Caco-2 (cell line): ENCODE data around the gene TTC38. TPM values are rescaled to one million over a fixed set of nuclear protein-coding genes. Genes with fewer than 3 reads are reported as not detected.

ENCODE experiments used
- BruUV-seq: library from RNA; stranded (reverse); fragments of 400-500 nt; replicated peaks from 2 replicates; lab custom pipeline; 2021; lab: Mats Ljungman, UMichigan
- CTCF ChIA-PET: fragments of 300-600 bp; sonication (Branson Sonifier 250); formaldehyde crosslinking; loops from one replicate; lab custom pipeline; 2022; ENCODE audit warnings: antibody characterized with exemption; lab: Charles Lee
- POLR2A ChIA-PET: fragments of 300-600 bp; sonication (Branson Sonifier 250); formaldehyde crosslinking; loops from one replicate; lab custom pipeline; 2022; ENCODE audit warnings: antibody characterized with exemption; lab: Charles Lee
- DNase-seq, 2 experiments: peaks; one replicate each; pipeline versions ENCODE4 v3.0.0 to v3.0.0-alpha.2; 2020 to 2022
- H3K27me3 ChIP-seq: replicated peaks from 2 replicates; pipeline ENCODE4 v1.6.0; 2011; ENCODE audit warnings: low read length; ENCODE audit not compliant: control insufficient read depth, insufficient read depth
- H3K36me3 ChIP-seq: 2 replicates; pipeline ENCODE4 v1.5.1; 2011; ENCODE audit warnings: low read length; ENCODE audit not compliant: control insufficient read depth, insufficient read depth
- H3K4me1 ChIP-seq: fragments of 250-450 bp; sonication (Bioruptor Pico); 2 replicates; pipeline ENCODE4 v1.5.1; 2020; ENCODE audit warnings: mild to moderate bottlenecking
- H3K4me3 ChIP-seq: 2 replicates; pipeline ENCODE4 v1.5.1; 2011; ENCODE audit warnings: low read depth, mild to moderate bottlenecking, control low read depth, low read length
- H3K9me3 ChIP-seq: fragments of 250-450 bp; sonication (Bioruptor Pico); 2 replicates; pipeline ENCODE4 v1.5.1; 2020; ENCODE audit warnings: mild to moderate bottlenecking, moderate library complexity
- H3K27ac Mint-ChIP-seq: one replicate; pipeline ENCODE4 v1.8.0; 2022; ENCODE audit warnings: mixed read lengths; ENCODE audit not compliant: unreplicated experiment
- H3K27me3 Mint-ChIP-seq: one replicate; pipeline ENCODE4 v1.8.0; 2022; ENCODE audit warnings: mixed read lengths; ENCODE audit not compliant: insufficient read depth, unreplicated experiment
- H3K36me3 Mint-ChIP-seq: one replicate; pipeline ENCODE4 v1.8.0; 2022; ENCODE audit warnings: mild to moderate bottlenecking, mixed read lengths; ENCODE audit not compliant: insufficient read depth, unreplicated experiment
- H3K4me1 Mint-ChIP-seq: one replicate; pipeline ENCODE4 v1.8.0; 2022; ENCODE audit warnings: low read depth, mixed read lengths; ENCODE audit not compliant: unreplicated experiment
- H3K4me3 Mint-ChIP-seq: one replicate; pipeline ENCODE4 v1.8.0; 2022; ENCODE audit warnings: mild to moderate bottlenecking, moderate library complexity, mixed read lengths; ENCODE audit not compliant: unreplicated experiment
- H3K9me3 Mint-ChIP-seq: one replicate; pipeline ENCODE4 v1.8.0; 2022; ENCODE audit warnings: mixed read lengths; ENCODE audit not compliant: unreplicated experiment
- intact Hi-C: fragments of 100-400 bp; cut with micrococcal nuclease; formaldehyde crosslinking; loops from one replicate; pipeline ENCODE4 v1.10.0; 2022; ENCODE audit not compliant: unreplicated experiment
- total RNA-seq: library from RNA; stranded (reverse); gene quantifications from 2 replicates; pipeline ENCODE4 v1.2.3, GENCODE V29; 2022
- TF ChIP-seq, protein P1 (sequence below), 2 experiments: fragments of 200-600 bp in 1 of 2; IDR thresholded peaks; 1 replicate in 1 of 2; 2 replicates in 1 of 2; pipeline versions ENCODE4 v1.5.1 to v1.8.0; 2011 to 2022; ENCODE audit warnings: antibody characterized with exemption in 1 of 2, control low read depth in 1 of 2, inconsistent platforms in 1 of 2, low read depth in 1 of 2, low read length in 1 of 2, mild to moderate bottlenecking in 1 of 2, moderate library complexity in 1 of 2; ENCODE audit not compliant: insufficient read depth in 1 of 2, severe bottlenecking in 1 of 2, unreplicated experiment in 1 of 2

Gene TTC38
- total RNA-seq, 1 experiment from 2014 or later: 44.5 TPM

DNA sequence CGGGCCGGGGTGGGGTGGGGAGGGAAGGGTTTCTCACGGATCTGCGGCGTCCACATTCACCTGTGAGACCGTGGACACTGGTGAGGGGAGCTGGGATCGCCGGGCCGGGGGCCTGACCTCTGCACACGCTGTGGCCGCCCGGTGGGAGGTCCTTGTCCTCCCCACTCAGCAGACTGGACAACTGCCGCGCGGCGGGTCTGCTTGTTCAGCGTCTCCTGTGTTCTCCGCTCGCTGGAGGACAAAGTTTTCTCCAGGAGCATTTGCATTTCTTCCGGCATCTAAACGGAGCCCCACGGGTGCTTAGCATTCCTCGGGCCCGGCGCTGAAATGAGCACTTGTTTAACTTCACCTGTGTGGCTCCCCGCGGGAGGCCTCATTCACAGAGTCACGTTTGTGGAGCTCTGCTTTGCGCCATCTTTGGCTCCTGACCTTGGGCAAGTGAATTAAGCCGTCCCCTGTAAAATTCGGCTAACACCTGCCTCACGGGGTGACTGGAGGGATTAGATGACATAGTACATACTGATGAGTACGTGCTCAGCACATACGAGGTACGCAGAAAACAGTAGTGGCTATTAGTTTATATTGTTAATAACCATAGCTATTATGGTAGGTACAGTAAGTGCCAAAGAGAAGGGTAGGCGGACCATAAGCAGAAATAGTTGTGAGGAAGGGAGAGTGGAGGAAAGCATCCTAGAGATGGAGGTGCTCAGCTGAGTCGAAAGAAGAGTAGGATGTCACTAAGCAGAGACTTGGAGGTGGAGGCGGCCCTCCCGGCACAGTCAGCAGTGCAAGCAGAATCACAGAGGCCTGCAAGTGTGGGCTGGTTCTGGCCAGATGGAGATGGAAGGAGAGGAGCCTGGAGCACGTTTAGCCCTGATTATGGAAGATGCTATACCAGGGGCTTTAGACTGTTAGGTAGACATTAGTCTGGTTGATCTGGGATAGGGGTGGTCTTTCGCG is 68.6 kb downstream of the TTC38 start:
- H3K4me1 Mint-ChIP-seq: peaks cover 32% of the 10 kb centered on the region
- Histone ChIP-seq H3K36me3 (0 out of 2 replicates have a peak, but pooled peaks cover 3% of the 10 kb centered on the region), H3K4me3 (peak overlapping the region; percentile 82), H3K27me3 (no peaks in the 10 kb centered on the region), H3K4me1 (peaks cover 23% of the 10 kb centered on the region), H3K9me3 (no peaks in the 10 kb centered on the region)
- H3K27me3 Mint-ChIP-seq: no peaks in the 10 kb centered on the region
- peak overlapping the region; percentile 78 for H3K4me3 Mint-ChIP-seq
- intact Hi-C loops: no loop called here
- TF ChIP-seq, protein P1, sequence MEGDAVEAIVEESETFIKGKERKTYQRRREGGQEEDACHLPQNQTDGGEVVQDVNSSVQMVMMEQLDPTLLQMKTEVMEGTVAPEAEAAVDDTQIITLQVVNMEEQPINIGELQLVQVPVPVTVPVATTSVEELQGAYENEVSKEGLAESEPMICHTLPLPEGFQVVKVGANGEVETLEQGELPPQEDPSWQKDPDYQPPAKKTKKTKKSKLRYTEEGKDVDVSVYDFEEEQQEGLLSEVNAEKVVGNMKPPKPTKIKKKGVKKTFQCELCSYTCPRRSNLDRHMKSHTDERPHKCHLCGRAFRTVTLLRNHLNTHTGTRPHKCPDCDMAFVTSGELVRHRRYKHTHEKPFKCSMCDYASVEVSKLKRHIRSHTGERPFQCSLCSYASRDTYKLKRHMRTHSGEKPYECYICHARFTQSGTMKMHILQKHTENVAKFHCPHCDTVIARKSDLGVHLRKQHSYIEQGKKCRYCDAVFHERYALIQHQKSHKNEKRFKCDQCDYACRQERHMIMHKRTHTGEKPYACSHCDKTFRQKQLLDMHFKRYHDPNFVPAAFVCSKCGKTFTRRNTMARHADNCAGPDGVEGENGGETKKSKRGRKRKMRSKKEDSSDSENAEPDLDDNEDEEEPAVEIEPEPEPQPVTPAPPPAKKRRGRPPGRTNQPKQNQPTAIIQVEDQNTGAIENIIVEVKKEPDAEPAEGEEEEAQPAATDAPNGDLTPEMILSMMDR (IDR thresholded peaks at IDR 0.05; ENCODE audit: insufficient read depth in 1 of 2, low read depth in 1 of 2, low read length in 1 of 2, severe bottlenecking in 1 of 2, unreplicated experiment in 1 of 2): no peak
- H3K27ac Mint-ChIP-seq: peak overlapping the region; percentile 97
- peaks cover 87% of the 10 kb centered on the region for H3K36me3 Mint-ChIP-seq
- no peaks in the 10 kb centered on the region for H3K9me3 Mint-ChIP-seq
- ChIA-PET POLR2A (no interaction called here), CTCF (interaction anchor here (0.5 to 1.1 kb wide), 4 partner anchors 32 to 205 kb away, joined by 3 to 6 read pairs (median 4); partner anchors contain the start of gene CDPF1)
- BruUV-seq: TSS peak; percentile 15
- peak in 1 of 2 experiments; percentile 38 for DNase-seq

GRCh38 chr22:46337870-46338269 is 70.1 kb downstream of the TTC38 start:
- TF ChIP-seq, protein P1 (IDR thresholded peaks at IDR 0.05; ENCODE audit: insufficient read depth in 1 of 2, low read depth in 1 of 2, low read length in 1 of 2, severe bottlenecking in 1 of 2, unreplicated experiment in 1 of 2): no peak
- peaks cover 92% of the 10 kb centered on the region for H3K36me3 Mint-ChIP-seq
- Histone ChIP-seq H3K27me3 (no peaks in the 10 kb centered on the region), H3K4me1 (peaks cover 14% of the 10 kb centered on the region), H3K9me3 (no peaks in the 10 kb centered on the region), H3K36me3 (peaks cover 5% of the 10 kb centered on the region; the same call in 1 of the 2 replicates), H3K4me3 (no peak overlapping the region)
- no peaks in the 10 kb centered on the region for H3K9me3 Mint-ChIP-seq
- no peaks in the 10 kb centered on the region for H3K27me3 Mint-ChIP-seq
- CTCF ChIA-PET: no interaction called here
- H3K4me3 Mint-ChIP-seq: no peak overlapping the region
- no peak overlapping the region for H3K27ac Mint-ChIP-seq
- intact Hi-C loops: no loop called here
- peaks cover 25% of the 10 kb centered on the region for H3K4me1 Mint-ChIP-seq
- BruUV-seq: no TSS peak
- POLR2A ChIA-PET: no interaction called here
- no peak for DNase-seq

GRCh38 chr22:46338636-46339035 is 70.8 kb downstream of the TTC38 start:
- intact Hi-C loops: no loop called here
- no peak overlapping the region for H3K4me3 Mint-ChIP-seq
- peaks cover 18% of the 10 kb centered on the region for H3K4me1 Mint-ChIP-seq
- DNase-seq: no peak
- Histone ChIP-seq H3K27me3 (no peaks in the 10 kb centered on the region), H3K36me3 (peaks cover 6% of the 10 kb centered on the region; the same call in 1 of the 2 replicates), H3K4me3 (no peak overlapping the region), H3K9me3 (no peaks in the 10 kb centered on the region), H3K4me1 (peaks cover 7% of the 10 kb centered on the region; the same call in 1 of the 2 replicates)
- H3K9me3 Mint-ChIP-seq: no peaks in the 10 kb centered on the region
- TF ChIP-seq, protein P1 (IDR thresholded peaks at IDR 0.05; ENCODE audit: insufficient read depth in 1 of 2, low read depth in 1 of 2, low read length in 1 of 2, severe bottlenecking in 1 of 2, unreplicated experiment in 1 of 2): no peak
- no peaks in the 10 kb centered on the region for H3K27me3 Mint-ChIP-seq
- CTCF ChIA-PET: no interaction called here
- no TSS peak for BruUV-seq
- POLR2A ChIA-PET: no interaction called here
- no peak overlapping the region for H3K27ac Mint-ChIP-seq
- H3K36me3 Mint-ChIP-seq: peaks cover 94% of the 10 kb centered on the region
